Transverse colon (tissue), 4 donors: ENCODE results near the gene MED27.

Source experiments
- CTCF ChIP-seq, 5 experiments: fragments of 200-600 bp in 3 of 5; fragments of 450-650 bp in 2 of 5; sonication (generic) in 3 of 5; IDR thresholded peaks; 1 replicate in 2 of 5; 2 replicates in 3 of 5; pipeline ENCODE4 v1.5.1; 2016 to 2017; ENCODE audit warnings: antibody characterized with exemption in 5 of 5, inconsistent platforms in 3 of 5, mild to moderate bottlenecking in 2 of 5, moderate library complexity in 1 of 5
- POLR2A ChIP-seq: fragments of 450-650 bp; IDR thresholded peaks from one replicate; pipeline ENCODE4 v1.6.1; 2016; ENCODE audit warnings: antibody characterized with exemption, mild to moderate bottlenecking, moderate library complexity
- POLR2AphosphoS5 ChIP-seq, 3 donors: sonication (generic); formaldehyde crosslinking; IDR thresholded peaks; one replicate each; pipeline ENCODE4 v1.6.1; 2016; ENCODE audit warnings: antibody characterized with exemption in 3 of 3

- TF ChIP-seq CTCF (IDR thresholded peaks at IDR 0.05) (no peak), POLR2A (no peak), POLR2AphosphoS5 (IDR thresholded peaks at IDR 0.05) (no peak)
Measured at GRCh38 chr9:131982102-131982501, 97.6 kb downstream of the MED27 start.
